Heart left ventricle (tissue), 13 donors: ENCODE data around the gene YOD1.

ENCODE experiments used
- CTCF ChIP-seq, 12 donors: fragments of 200-600 bp; sonication (generic) in 4 of 12; IDR thresholded peaks; one replicate each; pipeline versions ENCODE4 v1.5.0 to v1.8.0; 2018 to 2022; ENCODE audit warnings: antibody characterized with exemption in 12 of 12, mild to moderate bottlenecking in 5 of 12
- POLR2A ChIP-seq, 2 donors: fragments of 450-650 bp; IDR thresholded peaks; one replicate each; pipeline ENCODE4 v1.6.1; 2017; ENCODE audit warnings: antibody characterized with exemption in 2 of 2, mild to moderate bottlenecking in 2 of 2, moderate library complexity in 2 of 2
- donor health status: ischemic (EF 13 %, LVEDD 7.1; RV severe dilation, severe dysfunction).
- donor health status: DM: no; HTN: yes; CAD: no.
- donor health status: DM: no; HTN: no; CAD: no.
- donor health status: ischemic (EF 25% LVEDD 6.9; RV normal size, moderate dysfunction).
- donor health status: ischemic (EF 25% LVEDD 5.7; RV mildly dilated, moderate dysfunction).
- donor health status: ischemic (EF 35%, LVEDD 5.7; RV mildly dilated, moderate dysfunction).
- donor health status: nonischemic (EF 11% LVEDD 7.7; RV severe dilation, severe dysfunction).
- donor health status: DM: yes; HTN: yes; CAD: no.
- donor health status: PGD.
- donor health status: ischemic (EF 29% LVEDD 5.4; RV normal size, mild dysfunction).
- donor health status: nonischemic (EF 23%, LVEDD 6.1; RV moderate dilation, normal function).

- no peak for TF ChIP-seq POLR2A (IDR thresholded peaks at IDR 0.05)
- TF ChIP-seq CTCF (IDR thresholded peaks at IDR 0.05): no peak
These were observed 30.3 kb downstream of the YOD1 start for GRCh38 chr1:207020709-207021107.
